Adrenal gland (tissue), 12 donors: ENCODE data around the gene NR6A1. TPM values are rescaled to one million over a fixed set of nuclear protein-coding genes. Genes with fewer than 3 reads are reported as not detected.
A peak's percentile ranks its signal among the peaks of the same experiment; 100 is the strongest.

ENCODE experiments used
- DNase-seq, 7 donors: peaks; one replicate each; pipeline ENCODE4 v3.0.0-alpha.2; 2019 to 2020
- H3K27ac ChIP-seq, 5 donors: fragments of 200-600 bp; sonication (generic) in 4 of 5; 1 replicate in 3 of 5; 2 replicates in 2 of 5; pipeline versions ENCODE4 v1.5.1 to v1.8.0; 2016 to 2020; ENCODE audit warnings: mild to moderate bottlenecking in 1 of 5
- H3K27me3 ChIP-seq: fragments of 200-600 bp; 2 replicates; pipeline ENCODE4 v1.8.0; 2021
- H3K36me3 ChIP-seq, 2 donors: fragments of 200-600 bp; replicated peaks in 1 of 2; 1 replicate in 1 of 2; 2 replicates in 1 of 2; pipeline versions ENCODE4 v1.5.1 to v1.8.0; 2018 to 2022
- H3K4me1 ChIP-seq, 2 donors: fragments of 200-600 bp; replicated peaks in 1 of 2; 1 replicate in 1 of 2; 2 replicates in 1 of 2; pipeline versions ENCODE4 v1.5.1 to v1.8.0; 2018 to 2021
- H3K4me3 ChIP-seq, 4 donors: fragments of 200-600 bp; sonication (generic) in 3 of 4; one replicate each; pipeline ENCODE4 v1.5.1; 2016 to 2018
- H3K9me3 ChIP-seq, 3 donors: fragments of 200-600 bp; sonication (generic) in 1 of 3; replicated peaks in 1 of 3; 1 replicate in 2 of 3; 2 replicates in 1 of 3; pipeline versions ENCODE4 v1.5.1 to v1.8.0; 2016 to 2021
- POLR2A ChIP-seq, 2 donors: fragments of 450-650 bp; IDR thresholded peaks; one replicate each; pipeline ENCODE4 v1.6.1; 2017; ENCODE audit warnings: antibody characterized with exemption in 2 of 2, mild to moderate bottlenecking in 2 of 2, moderate library complexity in 1 of 2
- WGBS, 4 donors: extraction: QIAGEN DNeasy Blood & Tissue Kit in 2 of 4; methylation state at CpG; one replicate each; pipeline versions ENCODE4 v1.1.5 to v1.1.7; 2013 to 2017; 5-methylcytosine and 5-hydroxymethylcytosine counted together
- intact Hi-C, 2 donors: fragments of 100-400 bp; cut with DNase I; formaldehyde crosslinking; loops; one replicate each; pipeline versions ENCODE4 v1.14.1 to v1.15.0; 2022 to 2023
- polyA plus RNA-seq, 3 donors: library from polyadenylated mRNA; stranded (reverse); fragments of 200-250 nt in 2 of 3; fragments of 350-450 nt in 1 of 3; fragmentation: Illumina TruSeq in 1 of 3; extraction: RNeasy Lipid Tissue Mini Kit (QIAGEN cat#74804) in 1 of 3; gene quantifications; one replicate each; pipeline ENCODE4 v1.2.3, GENCODE V29; 2013 to 2014
- total RNA-seq, 9 donors: library from RNA; depleted of rRNA in 4 of 9; stranded (reverse); fragments of >200 nt in 4 of 9; fragments of 120-200 nt in 1 of 9; fragmentation: NEBNext Ultra II Directional in 1 of 9; extraction: Animal tissue kit (Norgen Biotek cat#: 25700) in 1 of 9; gene quantifications; one replicate each; pipeline versions ENCODE4 v1.1.0 to v1.2.4, GENCODE V29; 2013 to 2023
- TF ChIP-seq, protein P1 (sequence below), 6 experiments: fragments of 450-650 bp in 4 of 6; fragments of 200-600 bp in 2 of 6; sonication (generic) in 1 of 6; IDR thresholded peaks; 1 replicate in 5 of 6; 2 replicates in 1 of 6; pipeline versions ENCODE4 v1.5.1 to v1.8.0; 2016 to 2021; ENCODE audit warnings: antibody characterized with exemption in 6 of 6, mild to moderate bottlenecking in 2 of 6, moderate library complexity in 1 of 6
- donor health status: healthy with polysubstance abuse.
- donor health status: Bipolar disorder and iron deficiency.
- donor health status: DM: yes; HTN: yes; CAD: no.
- donor health status: DM: no; HTN: no; CAD: no.
- donor health status: DM: no; HTN: no; CAD: no.
- donor health status: DM: yes; HTN: yes; CAD: no.

Gene NR6A1
- total and polyA plus RNA-seq, 12 donors, result 0.46 to 9.8 (median 1.5) TPM

DNA sequence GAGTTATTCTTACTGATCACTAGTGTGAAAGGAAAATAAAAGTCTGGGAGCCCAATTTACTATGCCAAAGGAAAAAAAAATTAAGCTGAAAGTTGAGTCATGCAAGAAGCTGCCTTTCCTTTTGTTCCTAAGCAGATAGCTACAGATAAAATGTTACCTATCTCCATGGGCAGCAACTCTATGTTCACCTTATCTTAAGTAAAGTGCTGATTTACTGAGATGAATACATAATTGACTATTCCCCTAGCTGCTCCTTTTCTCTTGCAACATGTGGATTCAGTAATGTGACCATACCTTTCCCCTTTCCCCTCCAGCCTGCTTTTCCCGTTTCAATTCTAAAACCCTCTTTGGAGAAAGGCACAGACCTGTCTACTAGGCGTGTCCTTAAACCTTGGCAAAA, 201.2 kb downstream of the NR6A1 start:
- DNase-seq, result no peak
- H3K4me1 ChIP-seq, result no peaks in the 10 kb centered on the region
- no peak for TF ChIP-seq POLR2A (IDR thresholded peaks at IDR 0.05)
- TF ChIP-seq, protein P1, sequence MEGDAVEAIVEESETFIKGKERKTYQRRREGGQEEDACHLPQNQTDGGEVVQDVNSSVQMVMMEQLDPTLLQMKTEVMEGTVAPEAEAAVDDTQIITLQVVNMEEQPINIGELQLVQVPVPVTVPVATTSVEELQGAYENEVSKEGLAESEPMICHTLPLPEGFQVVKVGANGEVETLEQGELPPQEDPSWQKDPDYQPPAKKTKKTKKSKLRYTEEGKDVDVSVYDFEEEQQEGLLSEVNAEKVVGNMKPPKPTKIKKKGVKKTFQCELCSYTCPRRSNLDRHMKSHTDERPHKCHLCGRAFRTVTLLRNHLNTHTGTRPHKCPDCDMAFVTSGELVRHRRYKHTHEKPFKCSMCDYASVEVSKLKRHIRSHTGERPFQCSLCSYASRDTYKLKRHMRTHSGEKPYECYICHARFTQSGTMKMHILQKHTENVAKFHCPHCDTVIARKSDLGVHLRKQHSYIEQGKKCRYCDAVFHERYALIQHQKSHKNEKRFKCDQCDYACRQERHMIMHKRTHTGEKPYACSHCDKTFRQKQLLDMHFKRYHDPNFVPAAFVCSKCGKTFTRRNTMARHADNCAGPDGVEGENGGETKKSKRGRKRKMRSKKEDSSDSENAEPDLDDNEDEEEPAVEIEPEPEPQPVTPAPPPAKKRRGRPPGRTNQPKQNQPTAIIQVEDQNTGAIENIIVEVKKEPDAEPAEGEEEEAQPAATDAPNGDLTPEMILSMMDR (IDR thresholded peaks at IDR 0.05), result no peak
- H3K9me3 ChIP-seq, result no peaks in the 10 kb centered on the region
- 85 to 90% (median 88%) methylated on average over 2 of the region's 2 CpGs for WGBS, 4 donors
- H3K4me3 ChIP-seq, result no peak overlapping the region
- intact Hi-C loops, result no loop called here
- H3K27me3 ChIP-seq, result no peaks in the 10 kb centered on the region
- H3K36me3 ChIP-seq, result no peaks in the 10 kb centered on the region
- no peak overlapping the region for H3K27ac ChIP-seq

DNA sequence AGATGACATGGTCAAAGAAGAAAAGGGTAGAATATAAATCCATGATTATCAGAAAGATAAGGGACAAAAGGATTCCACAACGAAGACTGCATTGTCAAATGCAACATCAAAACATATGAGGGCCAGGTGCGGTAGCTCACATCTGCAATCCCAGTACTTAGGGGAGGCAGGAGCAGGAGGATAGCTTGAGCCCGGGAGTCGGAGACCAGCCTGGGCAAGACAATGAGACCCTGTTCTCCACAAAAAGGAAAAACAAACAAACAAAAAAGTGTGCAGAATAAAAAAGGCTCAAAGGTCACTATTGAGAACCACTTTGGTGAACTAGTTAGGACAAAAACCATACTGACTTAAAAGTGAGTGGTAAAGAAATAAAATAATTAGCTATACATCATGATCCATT, 203.7 kb downstream of the NR6A1 start:
- DNase-seq, result no peak
- no peak overlapping the region for H3K4me3 ChIP-seq
- H3K27me3 ChIP-seq, result no peaks in the 10 kb centered on the region
- intact Hi-C loops, result no loop called here
- H3K4me1 ChIP-seq, result peaks cover 0 to 3% of the 10 kb centered on the region in 2 donors
- 78 to 89% (median 85%) methylated on average over 4 of the region's 4 CpGs for WGBS, 4 donors
- no peaks in the 10 kb centered on the region for H3K36me3 ChIP-seq
- TF ChIP-seq POLR2A (IDR thresholded peaks at IDR 0.05), result no peak
- TF ChIP-seq, protein P1 (IDR thresholded peaks at IDR 0.05), result no peak
- no peaks in the 10 kb centered on the region for H3K9me3 ChIP-seq
- H3K27ac ChIP-seq, result no peak overlapping the region

DNA sequence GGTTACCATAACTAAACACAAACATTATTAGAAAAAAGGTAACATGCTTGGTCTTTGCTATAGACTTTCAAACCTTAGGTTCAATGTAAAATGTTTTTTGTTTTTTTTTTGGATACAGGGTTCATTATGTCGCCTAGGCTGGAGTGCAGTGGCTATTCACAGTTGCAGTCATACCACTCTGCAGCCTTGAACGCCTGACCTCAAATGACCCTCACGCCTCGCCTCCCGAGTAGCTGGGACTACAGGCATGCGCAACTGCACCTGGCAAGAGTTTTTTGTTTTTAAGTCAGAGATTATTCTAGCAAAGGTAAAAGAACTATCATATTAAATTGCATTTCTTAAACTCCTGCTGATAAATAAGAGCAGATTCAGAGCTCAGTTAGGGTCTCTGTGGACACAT, 208.8 kb downstream of the NR6A1 start:
- H3K4me1 ChIP-seq, result peaks cover 0 to 6% of the 10 kb centered on the region in 2 donors
- intact Hi-C loops, result no loop called here

DNA sequence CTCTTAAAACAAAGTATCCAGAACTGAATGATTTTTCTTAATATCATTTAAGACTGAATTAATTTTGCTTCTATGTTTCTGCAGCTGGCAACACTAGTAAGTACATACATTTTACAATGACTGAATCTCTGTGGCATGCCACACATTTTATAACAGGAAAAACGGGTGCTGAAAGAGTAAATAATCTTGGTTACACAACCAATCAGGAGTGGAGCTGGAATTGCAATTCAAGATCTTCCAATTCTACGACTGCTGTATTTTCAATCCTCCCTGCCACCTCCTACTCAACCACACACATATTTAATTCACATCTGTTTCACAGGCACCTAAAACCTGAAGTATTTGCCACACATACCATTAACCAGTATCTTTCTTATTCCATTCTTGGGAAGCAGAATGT, 211.2 kb downstream of the NR6A1 start:
- Histone ChIP-seq H3K9me3 (no peaks in the 10 kb centered on the region), H3K4me3 (no peak overlapping the region), H3K27me3 (no peaks in the 10 kb centered on the region), H3K4me1 (peaks cover 0 to 6% of the 10 kb centered on the region in 2 donors), H3K36me3 (no peaks in the 10 kb centered on the region), H3K27ac (no peak overlapping the region)
- no peak for TF ChIP-seq POLR2A (IDR thresholded peaks at IDR 0.05)
- TF ChIP-seq, protein P1 (IDR thresholded peaks at IDR 0.05), result no peak
- DNase-seq, result no peak
- intact Hi-C loops, result loop anchor here in 1 of 2 donors (10.0 kb wide), 1 partner anchor 155 kb away; no protein-coding TSS in a partner anchor
- 69 to 79% (median 74%) methylated on average over 2 of the region's 2 CpGs for WGBS, 4 donors

More for the DNA sequence above, 208.8 kb downstream of the NR6A1 start:
- H3K27ac ChIP-seq, result no peak overlapping the region
- 29 to 50% (median 40%) methylated on average over 6 of the region's 6 CpGs for WGBS, 4 donors
- no peak overlapping the region for H3K4me3 ChIP-seq
- peak in 6 of 7 donors; percentile 50 to 78 (median 62) for DNase-seq
- H3K9me3 ChIP-seq, result no peaks in the 10 kb centered on the region
- TF ChIP-seq, protein P1 (IDR thresholded peaks at IDR 0.05), result no peak
- no peak for TF ChIP-seq POLR2A (IDR thresholded peaks at IDR 0.05)
- H3K27me3 ChIP-seq, result no peaks in the 10 kb centered on the region
- no peaks in the 10 kb centered on the region for H3K36me3 ChIP-seq
